CD4-positive, alpha-beta T cell (primary cell): ENCODE data around the gene SLC25A26. TPM values are rescaled to one million over a fixed set of nuclear protein-coding genes. Genes with fewer than 3 reads are reported as not detected.
"Not testable (repeated sequence)": the region's sequence is repeated elsewhere in the genome, so short reads cannot be mapped to it uniquely, and the experiment has no call there.

Experiments used
- ATAC-seq: fragments of 200-7000 bp; cut with Tn5 transposase; one replicate; pipeline ENCODE4 v1.10.0; 2022; ENCODE audit warnings: mild to moderate bottlenecking; ENCODE audit not compliant: poor library complexity
- CTCF ChIA-PET: fragments of 350-600 bp; sonication (Branson Sonifier 250); formaldehyde crosslinking; loops from one replicate; lab custom pipeline; 2021; ENCODE audit warnings: antibody characterized with exemption, inconsistent platforms; lab: Charles Lee
- POLR2A ChIA-PET: fragments of 350-600 bp; sonication (Branson Sonifier 250); formaldehyde crosslinking; loops from one replicate; lab custom pipeline; 2021; ENCODE audit warnings: antibody characterized with exemption, inconsistent platforms; lab: Charles Lee
- DNase-seq, 14 experiments: peaks; one replicate each; pipeline ENCODE4 v3.0.0-alpha.2; 2013 to 2020; ENCODE audit warnings: mixed read lengths in 2 of 14
- H3K27ac ChIP-seq, 2 donors: one replicate each; pipeline versions ENCODE4 v1.5.1 to v1.7.0; 2013; ENCODE audit warnings: low read length in 2 of 2, low read depth in 1 of 2, mild to moderate bottlenecking in 1 of 2
- H3K27me3 ChIP-seq, 2 experiments: 1 replicate in 1 of 2; 2 replicates in 1 of 2; pipeline versions ENCODE4 v1.6.1 to v1.7.0; 2013; ENCODE audit warnings: low read length in 2 of 2, control low read depth in 1 of 2, mild to moderate bottlenecking in 1 of 2, moderate library complexity in 1 of 2; ENCODE audit not compliant: insufficient read depth in 2 of 2, control insufficient read depth in 1 of 2
- H3K36me3 ChIP-seq: one replicate; pipeline ENCODE4 v1.6.1; 2013; ENCODE audit warnings: low read length, control low read depth; ENCODE audit not compliant: insufficient read depth
- H3K4me1 ChIP-seq: one replicate; pipeline ENCODE4 v1.6.1; 2013; ENCODE audit warnings: low read length, control low read depth; ENCODE audit not compliant: insufficient read depth
- H3K4me3 ChIP-seq: one replicate; pipeline ENCODE4 v1.5.1; 2013; ENCODE audit warnings: mild to moderate bottlenecking, low read length, moderate library complexity
- H3K9me3 ChIP-seq, 2 experiments: 1 replicate in 1 of 2; 2 replicates in 1 of 2; pipeline versions ENCODE4 v1.6.1 to v1.7.0; 2013; ENCODE audit warnings: low read length in 2 of 2, mild to moderate bottlenecking in 2 of 2, control low read depth in 1 of 2, moderate library complexity in 1 of 2; ENCODE audit not compliant: control insufficient read depth in 1 of 2, insufficient read depth in 1 of 2
- H3K27ac Mint-ChIP-seq: one replicate; pipeline ENCODE4 v1.8.0; 2020; ENCODE audit warnings: mixed read lengths
- H3K27me3 Mint-ChIP-seq: one replicate; pipeline ENCODE4 v1.8.0; 2021; ENCODE audit warnings: mixed read lengths
- H3K36me3 Mint-ChIP-seq: one replicate; pipeline ENCODE4 v1.8.0; 2021; ENCODE audit warnings: low read depth, mixed read lengths
- H3K4me1 Mint-ChIP-seq: one replicate; pipeline ENCODE4 v1.8.0; 2021; ENCODE audit warnings: low read depth, mixed read lengths
- H3K4me3 Mint-ChIP-seq: one replicate; pipeline ENCODE4 v1.8.0; 2020; ENCODE audit warnings: mild to moderate bottlenecking, mixed read lengths
- H3K9me3 Mint-ChIP-seq: one replicate; pipeline ENCODE4 v1.8.0; 2020; ENCODE audit warnings: mixed read lengths
- intact Hi-C, 2 experiments: fragments of 100-400 bp; cut with DNase I in 1 of 2; cut with micrococcal nuclease in 1 of 2; formaldehyde crosslinking; loops; one replicate each; pipeline versions ENCODE4 v1.15.1 to v1.9.0; 2023 to 2025; cut with DNase I, micrococcal nuclease
- total RNA-seq, 174 experiments: library from RNA in 2 of 174; stranded (reverse) in 2 of 174; gene quantifications; one replicate each; pipeline ENCODE4 v1.2.3 and lab custom pipeline; 2021 to 2026
- TF ChIP-seq, protein P1 (sequence below): fragments of 200-600 bp; IDR thresholded peaks from one replicate; pipeline ENCODE4 v1.8.0; 2022; ENCODE audit warnings: antibody characterized with exemption, mild to moderate bottlenecking

SLC25A26 gene
- total RNA-seq, 2 experiments from 2014 or later, result 26.9 to 30.2 TPM

DNA sequence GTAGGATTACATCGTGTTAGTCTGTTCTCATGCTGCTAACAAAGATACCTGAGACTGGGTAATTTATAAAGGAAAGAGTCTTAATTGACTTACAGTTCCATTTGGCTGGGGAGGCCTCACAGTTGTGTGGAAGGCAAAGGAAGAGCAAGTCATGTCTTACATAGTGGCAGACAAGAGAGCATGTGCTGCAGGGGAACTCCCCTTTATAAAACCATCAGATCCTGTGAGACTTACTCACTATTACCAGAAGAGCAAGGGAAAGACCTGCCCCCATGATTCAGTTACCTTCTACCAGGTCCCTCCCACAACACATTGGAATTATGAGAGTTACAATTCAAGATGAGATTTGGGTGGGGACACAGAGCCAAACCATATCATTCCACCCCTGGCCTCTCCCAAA lies 3.4 kb downstream of the SLC25A26 start:
- H3K36me3 ChIP-seq, result peaks cover 16% of the 10 kb centered on the region
- Mint-ChIP-seq H3K36me3 (peaks cover 58% of the 10 kb centered on the region), H3K4me3 (no peak overlapping the region), H3K27me3 (no peaks in the 10 kb centered on the region), H3K9me3 (no peaks in the 10 kb centered on the region), H3K27ac (peak overlapping the region; percentile 21), H3K4me1 (peaks cover 61% of the 10 kb centered on the region)
- ChIA-PET POLR2A (no interaction called here), CTCF (no interaction called here)
- peaks cover 10% of the 10 kb centered on the region for H3K4me1 ChIP-seq
- no peak overlapping the region for H3K27ac ChIP-seq
- TF ChIP-seq, protein P1, sequence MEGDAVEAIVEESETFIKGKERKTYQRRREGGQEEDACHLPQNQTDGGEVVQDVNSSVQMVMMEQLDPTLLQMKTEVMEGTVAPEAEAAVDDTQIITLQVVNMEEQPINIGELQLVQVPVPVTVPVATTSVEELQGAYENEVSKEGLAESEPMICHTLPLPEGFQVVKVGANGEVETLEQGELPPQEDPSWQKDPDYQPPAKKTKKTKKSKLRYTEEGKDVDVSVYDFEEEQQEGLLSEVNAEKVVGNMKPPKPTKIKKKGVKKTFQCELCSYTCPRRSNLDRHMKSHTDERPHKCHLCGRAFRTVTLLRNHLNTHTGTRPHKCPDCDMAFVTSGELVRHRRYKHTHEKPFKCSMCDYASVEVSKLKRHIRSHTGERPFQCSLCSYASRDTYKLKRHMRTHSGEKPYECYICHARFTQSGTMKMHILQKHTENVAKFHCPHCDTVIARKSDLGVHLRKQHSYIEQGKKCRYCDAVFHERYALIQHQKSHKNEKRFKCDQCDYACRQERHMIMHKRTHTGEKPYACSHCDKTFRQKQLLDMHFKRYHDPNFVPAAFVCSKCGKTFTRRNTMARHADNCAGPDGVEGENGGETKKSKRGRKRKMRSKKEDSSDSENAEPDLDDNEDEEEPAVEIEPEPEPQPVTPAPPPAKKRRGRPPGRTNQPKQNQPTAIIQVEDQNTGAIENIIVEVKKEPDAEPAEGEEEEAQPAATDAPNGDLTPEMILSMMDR, result no peak
- no peaks in the 10 kb centered on the region for H3K27me3 ChIP-seq
- no peak overlapping the region for H3K4me3 ChIP-seq
- ATAC-seq (no peak), DNase-seq (no peak)
- H3K9me3 ChIP-seq, result no peaks in the 10 kb centered on the region
- intact Hi-C loops, result loop anchor here in 1 of 2 experiments (5.0 kb wide), 1 partner anchor 278 kb away; the partner anchor contains the start of gene LRIG1

DNA sequence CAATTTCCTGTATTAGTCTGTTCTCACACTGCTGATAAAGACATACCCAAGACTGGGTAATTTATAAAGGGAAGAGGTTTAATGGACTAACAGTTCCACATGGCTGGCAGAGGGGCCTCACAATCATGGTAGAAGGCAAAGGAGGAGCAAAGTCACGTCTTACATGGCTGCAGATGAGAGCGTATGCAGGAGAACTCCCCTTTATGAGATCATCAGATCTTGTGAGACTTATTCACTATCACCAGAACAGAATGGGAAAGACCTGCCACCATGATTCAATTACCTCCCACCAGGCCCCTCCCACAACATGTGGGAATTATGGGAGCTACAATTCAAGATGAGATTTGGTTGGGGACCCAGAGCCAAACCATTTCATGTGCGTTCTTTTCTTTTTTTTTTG lies 5.3 kb downstream of the SLC25A26 start:
- H3K9me3 Mint-ChIP-seq, CTCF ChIA-PET, H3K27me3 Mint-ChIP-seq, intact Hi-C loops, H3K9me3 ChIP-seq, H3K4me3 ChIP-seq, H3K4me3 Mint-ChIP-seq, H3K4me1 ChIP-seq, DNase-seq, H3K27ac Mint-ChIP-seq, ATAC-seq, H3K27me3 ChIP-seq, H3K27ac ChIP-seq: not testable (repeated sequence)
- peaks cover 16% of the 10 kb centered on the region for H3K36me3 ChIP-seq
- peaks cover 64% of the 10 kb centered on the region for H3K36me3 Mint-ChIP-seq
- POLR2A ChIA-PET, result interaction anchor here (0.6 kb wide), 1 partner anchor 635 kb away, joined by 4 read pairs; no protein-coding TSS in a partner anchor
- H3K4me1 Mint-ChIP-seq, result peaks cover 56% of the 10 kb centered on the region

DNA sequence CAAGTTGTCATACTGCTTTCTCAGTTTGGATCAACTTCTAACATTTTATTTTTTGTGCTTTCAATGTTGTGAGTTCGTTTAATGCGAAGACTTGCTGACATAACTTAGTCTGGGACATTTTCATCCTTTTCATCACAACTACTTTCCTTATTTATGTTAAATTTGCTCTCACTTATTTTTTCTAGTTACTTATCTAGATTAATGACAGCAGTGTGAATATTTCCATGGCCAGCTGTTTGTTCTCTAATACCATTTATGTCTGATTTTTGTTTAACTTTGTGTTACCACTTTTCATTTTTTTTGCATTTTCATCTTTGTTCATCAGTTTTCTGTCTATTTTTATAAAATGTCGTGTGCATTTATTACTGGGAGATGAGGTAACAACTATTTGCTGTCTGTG lies 6.2 kb downstream of the SLC25A26 start:
- ChIA-PET CTCF (no interaction called here), POLR2A (no interaction called here)
- Histone ChIP-seq H3K4me1 (no peaks in the 10 kb centered on the region), H3K4me3 (no peak overlapping the region), H3K9me3 (no peaks in the 10 kb centered on the region), H3K27ac (no peak overlapping the region), H3K36me3 (peaks cover 16% of the 10 kb centered on the region), H3K27me3 (no peaks in the 10 kb centered on the region)
- H3K4me3 Mint-ChIP-seq, result no peak overlapping the region
- peaks cover 57% of the 10 kb centered on the region for H3K36me3 Mint-ChIP-seq
- DNase-seq (no peak), ATAC-seq (no peak)
- no peaks in the 10 kb centered on the region for H3K9me3 Mint-ChIP-seq
- TF ChIP-seq, protein P1, result no peak
- no peak overlapping the region for H3K27ac Mint-ChIP-seq
- intact Hi-C loops, result no loop called here
- no peaks in the 10 kb centered on the region for H3K27me3 Mint-ChIP-seq
- peaks cover 46% of the 10 kb centered on the region for H3K4me1 Mint-ChIP-seq

DNA sequence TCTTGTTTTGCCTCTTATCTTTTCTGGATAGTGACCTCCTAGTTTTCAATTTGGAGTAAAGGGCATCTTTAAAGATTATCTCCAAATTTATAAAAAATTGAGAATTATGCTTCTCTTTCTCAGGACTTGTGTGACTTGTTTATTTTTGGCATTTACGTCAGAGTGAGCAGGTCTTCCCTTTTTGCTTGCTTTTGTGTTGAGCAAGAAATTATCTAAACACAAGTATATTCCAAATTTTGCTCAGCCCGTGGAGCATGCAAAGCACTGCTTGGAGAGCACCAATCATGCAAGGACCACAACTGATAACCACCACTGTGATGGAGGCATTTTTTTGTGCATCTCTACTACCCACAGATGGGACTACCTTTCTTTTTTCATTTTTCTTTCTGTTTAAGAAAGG lies 7.1 kb downstream of the SLC25A26 start:
- intact Hi-C loops, result no loop called here
- Mint-ChIP-seq H3K4me3 (no peak overlapping the region), H3K36me3 (peaks cover 62% of the 10 kb centered on the region), H3K9me3 (no peaks in the 10 kb centered on the region), H3K4me1 (peaks cover 52% of the 10 kb centered on the region), H3K27ac (no peak overlapping the region), H3K27me3 (no peaks in the 10 kb centered on the region)
- no peak overlapping the region for H3K4me3 ChIP-seq
- ChIA-PET POLR2A (no interaction called here), CTCF (interaction anchor here (1.0 kb wide), 1 partner anchor 595 kb away, joined by 3 read pairs; no protein-coding TSS in a partner anchor)
- no peaks in the 10 kb centered on the region for H3K27me3 ChIP-seq
- DNase-seq, result no peak
- peaks cover 11% of the 10 kb centered on the region for H3K36me3 ChIP-seq
- H3K4me1 ChIP-seq, result no peaks in the 10 kb centered on the region
- TF ChIP-seq, protein P1, result no peak
- no peaks in the 10 kb centered on the region for H3K9me3 ChIP-seq
- ATAC-seq, result no peak
- no peak overlapping the region for H3K27ac ChIP-seq
